Stomach smooth muscle (tissue), 2 donors: Measurements from ENCODE around the gene CA10.

Experiments
- H3K27ac ChIP-seq: one replicate; pipeline ENCODE4 v1.7.0; 2013; ENCODE audit warnings: mild to moderate bottlenecking, low read length, inconsistent platforms
- H3K27me3 ChIP-seq, 2 donors: one replicate each; pipeline ENCODE4 v1.7.0; 2013; ENCODE audit warnings: low read length in 2 of 2; ENCODE audit not compliant: insufficient read depth in 2 of 2, control insufficient read depth in 1 of 2
- H3K36me3 ChIP-seq, 2 donors: one replicate each; pipeline ENCODE4 v1.7.0; 2013; ENCODE audit warnings: low read length in 2 of 2; ENCODE audit not compliant: control insufficient read depth in 2 of 2, insufficient read depth in 2 of 2
- H3K4me1 ChIP-seq: one replicate; pipeline ENCODE4 v1.7.0; 2013; ENCODE audit warnings: low read length; ENCODE audit not compliant: control insufficient read depth, insufficient read depth
- H3K4me3 ChIP-seq, 2 donors: one replicate each; pipeline ENCODE4 v1.7.0; 2013; ENCODE audit warnings: low read length in 2 of 2
- H3K9ac ChIP-seq, 2 donors: one replicate each; pipeline ENCODE4 v1.7.0; 2013; ENCODE audit warnings: low read length in 2 of 2, mild to moderate bottlenecking in 1 of 2
- H3K9me3 ChIP-seq, 2 donors: one replicate each; pipeline ENCODE4 v1.7.0; 2013; ENCODE audit warnings: low read length in 2 of 2; ENCODE audit not compliant: control insufficient read depth in 2 of 2
- donor health status: healthy.
- donor health status: Pancreatic carcinoma.

CA10 gene

DNA sequence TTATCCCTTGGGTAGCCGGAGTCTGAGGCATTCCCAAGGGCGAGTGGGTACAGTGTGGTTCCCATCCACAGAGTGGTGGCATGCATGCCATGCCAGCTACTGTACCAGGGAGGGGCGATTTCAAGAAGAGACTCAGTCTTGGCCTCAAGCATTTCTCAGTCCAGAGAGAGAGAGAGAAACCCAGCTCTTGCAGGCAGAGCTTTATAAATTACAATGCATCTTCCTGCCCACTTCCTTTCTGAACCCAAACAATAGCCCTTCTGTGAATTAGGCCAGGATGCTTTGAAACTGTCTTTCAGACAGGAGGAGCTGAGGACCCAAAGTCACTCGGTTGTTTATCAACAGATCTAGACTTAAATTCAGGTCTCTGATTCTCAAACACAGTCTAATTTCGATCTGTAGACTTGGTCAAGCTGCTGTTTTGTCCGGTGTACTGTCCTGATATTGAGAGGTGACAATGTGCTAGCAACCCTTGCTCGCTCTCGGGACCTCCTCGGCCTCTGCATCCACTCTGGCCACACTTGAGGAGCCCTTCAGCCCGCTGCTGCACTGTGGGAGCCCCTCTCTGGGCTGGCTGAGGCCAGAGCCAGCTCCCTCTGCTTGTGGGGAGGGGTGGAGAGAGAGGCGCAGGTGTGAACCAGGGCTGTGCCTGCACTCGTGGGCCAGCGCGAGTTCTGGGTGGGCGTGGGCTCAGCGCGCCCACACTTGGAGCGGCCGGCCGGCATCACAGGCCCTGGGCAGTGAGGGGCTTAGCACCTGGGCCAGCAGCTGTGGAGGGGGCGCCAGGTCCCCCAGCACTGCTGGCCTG, 490.2 kb downstream of the CA10 start:
- Histone ChIP-seq H3K4me3 (no peak overlapping the region), H3K36me3 (no peaks in the 10 kb centered on the region), H3K27ac (no peak overlapping the region), H3K9me3 (peaks cover 3 to 4% of the 10 kb centered on the region in 2 donors), H3K27me3 (no peaks in the 10 kb centered on the region), H3K4me1 (no peaks in the 10 kb centered on the region), H3K9ac (no peak overlapping the region)

DNA sequence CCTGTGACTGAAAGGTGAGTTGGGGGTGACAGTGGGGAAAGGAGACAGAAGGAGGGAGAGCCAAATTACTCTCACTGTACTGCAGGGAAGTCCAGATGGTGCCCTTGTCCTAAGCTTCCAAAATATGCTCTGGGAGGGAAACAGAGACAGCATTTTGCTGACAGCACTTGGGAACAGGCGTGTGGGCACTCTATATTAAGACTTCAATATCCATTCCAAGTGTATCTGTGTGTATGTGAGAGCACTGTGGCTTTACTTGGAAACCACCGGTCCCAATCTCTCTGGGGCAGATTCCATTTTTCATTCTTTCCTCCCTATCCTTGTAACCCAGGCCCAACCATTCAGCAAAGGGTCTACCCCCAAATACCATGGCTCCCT, 490.8 kb downstream of the CA10 start:
- Histone ChIP-seq H3K9ac (no peak overlapping the region), H3K27ac (no peak overlapping the region), H3K4me1 (no peaks in the 10 kb centered on the region), H3K27me3 (no peaks in the 10 kb centered on the region), H3K4me3 (no peak overlapping the region), H3K36me3 (no peaks in the 10 kb centered on the region), H3K9me3 (peaks cover 3 to 4% of the 10 kb centered on the region in 2 donors)

DNA sequence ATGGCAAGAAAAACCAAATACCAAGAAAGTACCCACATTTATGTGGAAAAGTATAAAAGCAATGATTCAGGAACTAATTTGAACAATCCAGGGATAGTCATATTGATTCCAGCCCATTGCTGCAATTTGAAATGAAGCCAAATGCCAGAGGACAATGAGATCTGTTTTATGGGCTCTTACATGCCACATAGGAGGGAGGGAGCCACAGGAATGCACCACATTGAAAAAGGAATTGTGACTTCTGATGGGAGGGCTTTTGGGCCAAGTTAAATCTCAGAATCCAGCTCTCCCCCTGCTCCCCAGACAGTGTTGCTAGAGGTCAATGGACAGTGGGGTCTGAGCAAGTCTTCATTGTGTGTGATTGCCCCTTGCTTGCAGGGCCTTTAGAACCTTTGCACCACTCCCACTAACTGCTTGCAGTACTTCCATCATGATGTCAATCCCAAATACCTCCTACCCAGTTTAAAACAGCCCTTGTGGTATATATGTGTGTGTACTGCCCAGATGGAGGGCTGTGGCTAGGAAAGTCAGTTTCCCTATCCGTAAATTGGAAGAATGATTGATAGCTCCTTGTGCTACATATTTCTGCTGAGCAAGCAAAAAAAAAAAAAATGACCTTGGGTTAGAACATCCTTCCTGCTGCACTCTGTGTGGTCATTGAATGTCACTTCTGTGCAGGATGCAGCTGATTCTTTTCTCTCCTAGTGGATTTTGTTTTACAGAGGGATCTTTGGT, 491.4 kb downstream of the CA10 start:
- Histone ChIP-seq H3K36me3 (no peaks in the 10 kb centered on the region), H3K9ac (no peak overlapping the region), H3K9me3 (peaks cover 3 to 4% of the 10 kb centered on the region in 2 donors), H3K4me3 (no peak overlapping the region), H3K27me3 (no peaks in the 10 kb centered on the region), H3K27ac (no peak overlapping the region), H3K4me1 (no peaks in the 10 kb centered on the region)

GRCh38 chr17:51662204-51663056, 496.1 kb downstream of the CA10 start:
- Histone ChIP-seq H3K4me3 (no peak overlapping the region), H3K27me3 (no peaks in the 10 kb centered on the region), H3K4me1 (no peaks in the 10 kb centered on the region), H3K36me3 (no peaks in the 10 kb centered on the region), H3K27ac (no peak overlapping the region), H3K9ac (no peak overlapping the region), H3K9me3 (peaks cover 0 to 3% of the 10 kb centered on the region in 2 donors)

- Histone ChIP-seq H3K9me3 (peaks cover 0 to 3% of the 10 kb centered on the region in 2 donors), H3K4me3 (no peak overlapping the region), H3K9ac (no peak overlapping the region), H3K36me3 (no peaks in the 10 kb centered on the region), H3K4me1 (no peaks in the 10 kb centered on the region), H3K27me3 (no peaks in the 10 kb centered on the region), H3K27ac (no peak overlapping the region)
These were observed 497.1 kb downstream of the CA10 start for GRCh38 chr17:51661403-51661802.

- Histone ChIP-seq H3K36me3 (no peaks in the 10 kb centered on the region), H3K9ac (no peak overlapping the region), H3K27ac (no peak overlapping the region), H3K27me3 (no peaks in the 10 kb centered on the region), H3K4me1 (no peaks in the 10 kb centered on the region), H3K4me3 (no peak overlapping the region), H3K9me3 (no peaks in the 10 kb centered on the region)
These were observed 498.2 kb downstream of the CA10 start for GRCh38 chr17:51660266-51660665.

DNA sequence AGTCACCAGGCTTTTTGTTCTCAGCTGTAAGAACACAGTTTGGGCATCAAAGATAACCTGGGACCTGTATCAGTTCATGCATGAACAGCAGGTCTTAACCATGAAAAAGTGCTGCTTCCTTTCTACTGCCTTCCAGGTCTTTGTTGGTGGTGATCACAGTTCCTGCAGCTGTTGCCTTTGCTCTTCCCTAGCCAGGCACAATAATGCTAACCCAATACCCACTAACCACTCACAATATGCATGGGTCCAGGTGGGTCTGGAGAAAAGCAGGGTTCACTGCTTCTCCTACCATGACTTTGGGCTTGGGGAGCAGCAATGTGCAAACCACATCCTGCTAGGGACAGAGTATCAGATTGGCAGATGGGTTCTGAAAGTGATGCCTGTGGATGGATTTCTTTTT, 501.3 kb downstream of the CA10 start:
- no peak overlapping the region for H3K4me3 ChIP-seq
- no peaks in the 10 kb centered on the region for H3K36me3 ChIP-seq
- H3K4me1 ChIP-seq: no peaks in the 10 kb centered on the region
- no peak overlapping the region for H3K27ac ChIP-seq
- no peaks in the 10 kb centered on the region for H3K9me3 ChIP-seq
- H3K27me3 ChIP-seq: no peaks in the 10 kb centered on the region
- H3K9ac ChIP-seq: no peak overlapping the region

GRCh38 chr17:51653878-51654277, 504.6 kb downstream of the CA10 start:
- H3K27me3 ChIP-seq: no peaks in the 10 kb centered on the region
- H3K9ac ChIP-seq: no peak overlapping the region
- no peak overlapping the region for H3K4me3 ChIP-seq
- peaks cover 0 to 3% of the 10 kb centered on the region in 2 donors for H3K9me3 ChIP-seq
- H3K4me1 ChIP-seq: no peaks in the 10 kb centered on the region
- H3K27ac ChIP-seq: no peak overlapping the region
- H3K36me3 ChIP-seq: no peaks in the 10 kb centered on the region

GRCh38 chr17:51652529-51652928, 506.0 kb downstream of the CA10 start:
- no peak overlapping the region for H3K9ac ChIP-seq
- no peaks in the 10 kb centered on the region for H3K27me3 ChIP-seq
- H3K4me1 ChIP-seq: no peaks in the 10 kb centered on the region
- H3K36me3 ChIP-seq: no peaks in the 10 kb centered on the region
- peaks cover 0 to 3% of the 10 kb centered on the region in 2 donors for H3K9me3 ChIP-seq
- no peak overlapping the region for H3K4me3 ChIP-seq
- H3K27ac ChIP-seq: no peak overlapping the region

DNA sequence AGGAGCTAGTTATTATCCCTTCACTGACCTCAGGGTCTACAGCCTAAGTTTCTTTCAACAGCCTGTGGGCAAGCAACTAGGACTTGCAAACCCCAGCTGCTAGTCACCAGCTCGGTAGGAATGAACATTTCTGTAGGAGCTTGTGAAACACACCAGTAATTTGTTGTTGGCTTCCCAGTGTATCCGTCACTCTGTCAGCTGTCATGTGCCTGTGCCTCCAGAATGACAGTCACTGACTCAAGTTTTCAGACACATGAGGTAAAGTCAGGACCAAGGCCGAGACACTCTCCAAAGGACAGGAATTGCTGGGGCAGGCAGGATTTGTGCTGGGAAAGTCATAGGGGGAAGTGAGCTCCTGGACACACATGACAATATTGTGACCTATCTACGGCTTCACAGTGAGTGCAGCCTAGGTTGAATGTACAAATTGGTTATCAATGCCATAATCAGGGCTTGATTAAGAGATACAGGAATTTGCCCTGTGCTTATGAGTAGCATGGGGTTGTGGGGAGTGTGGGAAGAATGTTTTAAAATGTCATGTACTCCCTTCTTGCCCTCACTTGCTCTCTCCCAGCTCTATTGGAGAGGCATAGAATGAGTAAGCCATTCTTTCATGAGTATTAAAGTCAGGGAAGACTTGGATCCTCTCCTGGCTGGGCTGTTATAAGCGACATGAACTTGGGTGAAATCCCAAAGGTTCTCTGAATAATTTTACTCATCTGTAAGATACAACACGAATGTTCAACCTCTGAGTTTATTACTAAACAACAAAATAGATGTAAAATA, 506.8 kb downstream of the CA10 start:
- Histone ChIP-seq H3K4me3 (no peak overlapping the region), H3K36me3 (no peaks in the 10 kb centered on the region), H3K27me3 (no peaks in the 10 kb centered on the region), H3K9ac (no peak overlapping the region), H3K9me3 (peaks cover 0 to 3% of the 10 kb centered on the region in 2 donors), H3K27ac (no peak overlapping the region), H3K4me1 (no peaks in the 10 kb centered on the region)
